Middle frontal gyrus (tissue), 1 donor: ENCODE measurements around the gene PRAF2.

Experiments
- DNase-seq: peaks from one replicate; pipeline ENCODE4 v3.0.0-alpha.2; 2015; ENCODE audit warnings: low spot score; ENCODE audit errors: extremely low spot score

Gene PRAF2

GRCh38 chrX:49042581-49043219 is 31.1 kb downstream of the PRAF2 start:
- no peak for DNase-seq

- no peak for DNase-seq
These were observed 31.8 kb downstream of the PRAF2 start for GRCh38 chrX:49041744-49042580.

- DNase-seq = no peak
These were observed 33.3 kb downstream of the PRAF2 start for GRCh38 chrX:49040376-49040955.

- no peak for DNase-seq
These were observed 34.0 kb downstream of the PRAF2 start for GRCh38 chrX:49039598-49040375.

- no peak for DNase-seq
These were observed 35.8 kb downstream of the PRAF2 start for GRCh38 chrX:49037883-49038475.

GRCh38 chrX:49030283-49030682 is 43.5 kb downstream of the PRAF2 start:
- DNase-seq = no peak

GRCh38 chrX:49029876-49030275 is 43.9 kb downstream of the PRAF2 start:
- DNase-seq = no peak
